HG03066 (cell line): ENCODE measurements around the gene PLAAT3.
"Not testable (repeated sequence)": the region's sequence is repeated elsewhere in the genome, so short reads cannot be mapped to it uniquely, and the experiment has no call there.

Source experiments
- ATAC-seq: cut with Tn5 transposase; IDR thresholded peaks from one replicate; pipeline ENCODE4 v1.9.1; 2021; ENCODE audit warnings: low read depth; ENCODE audit not compliant: unreplicated experiment

Gene PLAAT3

DNA sequence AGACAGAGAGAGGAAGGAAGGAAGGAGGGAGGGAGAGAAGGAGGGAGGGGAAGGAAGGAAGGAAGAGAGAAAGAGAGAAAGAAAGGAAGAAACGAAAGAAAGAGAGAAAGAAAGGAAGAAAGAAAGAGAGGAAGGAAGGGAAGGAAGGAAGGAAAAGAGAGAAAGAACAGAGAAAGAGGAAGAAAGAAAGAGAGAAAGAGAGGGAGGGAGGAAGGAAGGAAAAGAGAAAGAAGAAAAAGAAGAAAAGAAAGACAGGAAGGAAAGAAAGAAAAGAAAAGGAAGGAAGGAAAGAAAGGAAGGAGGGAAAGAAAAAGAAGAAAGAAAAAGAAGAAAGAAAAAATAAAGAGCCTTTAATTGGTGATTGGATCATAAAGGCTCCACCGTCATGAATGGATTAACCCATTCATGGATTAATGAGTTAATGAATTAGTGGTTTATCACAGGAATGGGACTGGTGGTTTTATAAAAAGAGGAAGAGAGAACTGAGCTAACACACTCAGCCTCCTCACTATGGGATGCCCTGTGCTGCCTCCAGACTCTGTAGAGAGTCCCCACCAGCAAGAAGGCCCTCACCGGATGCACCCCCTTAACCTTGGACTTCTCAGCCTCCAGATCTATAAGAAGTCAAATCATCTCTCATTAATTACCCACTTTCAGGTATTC is 42.1 kb downstream of the PLAAT3 start:
- ATAC-seq = no peak

DNA sequence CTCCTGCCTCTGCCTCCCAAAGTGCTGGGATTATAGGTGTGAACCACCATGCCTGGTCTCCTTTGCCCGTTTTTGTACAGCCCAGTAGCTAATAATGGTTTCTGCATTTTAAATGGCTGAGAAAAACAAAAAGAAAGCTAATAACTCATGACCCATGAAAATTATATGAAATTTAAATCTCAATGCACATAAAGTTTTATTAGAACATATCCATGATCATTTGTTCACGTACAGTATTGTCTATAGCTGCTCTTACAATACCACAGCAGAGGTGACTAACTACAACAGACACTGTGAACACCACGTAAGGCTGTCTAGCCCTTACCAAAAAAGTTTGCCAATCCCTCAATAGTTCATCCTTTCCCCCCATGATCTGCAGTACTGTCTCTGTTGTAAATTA is 44.7 kb downstream of the PLAAT3 start:
- no peak for ATAC-seq

DNA sequence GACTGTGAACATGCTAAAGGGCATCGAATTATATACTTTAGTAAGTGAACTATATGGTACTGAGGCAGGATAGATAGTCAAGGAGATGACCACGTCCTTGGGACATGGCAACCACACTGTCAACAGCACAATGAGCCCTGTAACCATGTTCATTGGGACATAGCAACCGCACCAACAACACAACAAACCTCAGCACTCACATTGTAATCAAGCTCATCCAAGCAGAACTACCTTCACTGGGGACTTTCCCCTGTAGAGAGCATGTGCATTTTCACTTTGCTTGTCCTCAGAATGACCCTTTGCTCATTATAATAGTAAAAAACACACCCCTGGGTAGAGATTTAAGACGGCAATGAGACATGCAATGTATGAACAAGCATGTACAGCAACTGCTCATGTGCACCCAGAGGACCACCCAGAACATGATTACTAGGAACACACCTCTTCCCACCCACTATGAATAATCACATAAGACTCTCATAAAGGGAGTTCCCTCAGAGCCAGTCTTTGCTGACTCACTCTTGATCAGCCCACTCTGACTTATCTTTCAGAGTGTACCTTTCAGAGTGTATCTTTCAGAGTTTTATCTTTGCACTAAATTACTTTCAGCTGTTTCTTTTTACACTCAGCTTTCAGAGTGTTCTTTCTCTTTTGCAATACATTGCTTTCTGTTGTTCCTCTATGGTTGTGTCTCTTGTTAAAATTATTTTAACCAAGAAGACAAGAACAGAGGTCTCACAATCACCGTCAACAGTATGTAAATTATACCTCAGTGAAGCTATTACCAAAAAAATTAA is 47.0 kb downstream of the PLAAT3 start:
- ATAC-seq = peak; percentile 73

DNA sequence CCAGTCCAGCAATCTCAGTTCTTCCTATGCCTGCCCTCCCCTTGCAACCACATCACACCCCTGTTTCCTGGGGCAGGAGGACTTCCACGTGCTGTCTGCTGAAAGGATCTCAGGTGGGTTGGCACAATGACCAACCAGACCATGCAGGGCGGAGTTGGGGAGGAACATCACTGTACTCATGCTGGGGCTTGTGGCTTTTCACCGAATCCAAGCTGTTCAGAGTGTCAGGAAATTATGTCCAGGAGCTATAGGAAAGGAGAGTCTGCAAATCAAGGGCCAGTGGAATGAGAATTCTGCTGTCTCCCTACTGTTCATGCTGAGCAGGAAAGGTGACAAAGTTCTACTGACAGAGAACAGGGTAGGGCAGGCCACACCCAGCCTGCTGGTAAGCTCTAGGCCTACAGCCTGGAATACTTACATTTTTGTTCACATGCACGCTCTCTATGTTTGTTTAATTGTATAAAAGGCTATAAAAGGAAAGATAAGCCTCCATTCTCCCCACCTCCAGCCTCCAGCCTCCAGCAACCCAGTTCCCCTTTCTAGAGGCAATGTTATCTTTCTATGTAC is 49.4 kb downstream of the PLAAT3 start:
- ATAC-seq = no peak

DNA sequence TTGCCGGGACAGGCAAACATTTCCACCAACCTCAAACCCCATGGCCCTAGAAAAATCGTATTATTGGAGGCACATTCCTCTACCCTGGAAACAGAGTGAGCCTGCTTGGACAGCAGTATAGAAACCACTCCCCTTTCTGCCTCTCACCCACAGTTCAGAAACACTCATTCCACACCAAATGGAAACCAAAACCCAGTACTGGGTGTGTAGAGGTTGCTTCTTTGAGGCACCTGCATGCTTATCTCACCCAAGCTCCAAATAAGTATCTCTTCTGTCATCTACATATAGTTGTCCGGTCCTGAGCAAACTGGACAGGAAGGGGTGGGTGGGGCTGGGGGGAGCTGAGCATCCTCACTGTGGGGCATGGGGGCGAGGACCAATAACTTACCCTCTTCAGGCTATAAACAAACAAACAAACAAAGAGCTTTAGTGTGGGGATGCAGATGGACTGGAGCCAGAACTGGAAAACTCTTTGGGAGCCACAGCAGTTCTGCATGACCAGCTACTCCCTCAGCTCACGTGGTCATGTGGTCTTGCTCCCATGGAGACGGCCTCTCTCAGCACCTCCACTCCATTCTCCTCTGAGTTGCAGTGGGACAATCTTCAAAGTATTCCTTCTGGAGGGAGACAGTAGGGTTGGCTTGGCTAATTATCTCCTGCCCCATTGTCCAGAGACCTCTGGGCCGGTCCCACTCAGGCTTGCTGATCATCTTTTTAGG is 50.0 kb downstream of the PLAAT3 start:
- peak; percentile 67 for ATAC-seq

DNA sequence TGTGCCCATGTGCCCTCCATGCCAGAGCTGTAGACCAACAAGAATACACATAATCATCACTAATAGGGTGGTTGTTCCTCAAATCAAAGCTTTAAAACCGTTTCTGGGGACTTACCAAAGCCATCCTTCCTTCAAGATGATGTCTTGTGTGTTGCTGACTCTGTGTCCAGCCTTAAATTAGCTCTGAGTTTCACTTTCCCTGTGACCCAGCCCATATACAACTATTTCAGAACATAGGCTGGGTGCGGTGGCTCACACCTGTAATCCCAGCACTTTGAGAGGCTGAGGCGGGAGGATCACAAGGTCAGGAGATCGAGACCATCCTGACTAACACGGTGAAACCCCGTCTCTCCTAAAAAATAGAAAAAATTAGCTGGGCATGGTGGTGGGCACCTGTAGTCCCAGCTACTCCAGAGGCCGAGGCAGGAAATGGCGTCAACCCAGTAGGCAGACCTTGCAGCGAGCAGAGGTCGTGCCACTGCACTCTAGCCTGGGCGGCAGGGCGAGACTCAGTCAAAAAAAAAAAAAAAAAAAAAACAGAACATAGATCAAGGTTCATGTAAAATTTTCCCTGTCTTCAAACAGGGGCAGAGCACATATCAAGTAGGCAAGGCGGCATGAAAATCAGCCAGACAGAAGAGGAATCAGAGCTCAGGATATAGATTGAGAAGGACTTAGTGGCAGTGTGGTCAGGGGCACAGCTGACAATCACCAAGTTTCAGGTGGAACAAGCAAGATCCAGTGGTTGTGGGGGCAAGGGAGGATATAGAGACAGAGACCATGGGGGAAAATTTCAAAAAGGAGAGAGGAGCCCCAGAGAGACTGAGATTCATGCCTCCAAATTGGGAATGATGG is 50.8 kb downstream of the PLAAT3 start, which contains the start of gene PLAAT2:
TSS of gene PLAAT2 (minus strand) at position 179 of the 855 bp plus-strand sequence. CDS start at position 124, 55 bp downstream.
- no peak for ATAC-seq

DNA sequence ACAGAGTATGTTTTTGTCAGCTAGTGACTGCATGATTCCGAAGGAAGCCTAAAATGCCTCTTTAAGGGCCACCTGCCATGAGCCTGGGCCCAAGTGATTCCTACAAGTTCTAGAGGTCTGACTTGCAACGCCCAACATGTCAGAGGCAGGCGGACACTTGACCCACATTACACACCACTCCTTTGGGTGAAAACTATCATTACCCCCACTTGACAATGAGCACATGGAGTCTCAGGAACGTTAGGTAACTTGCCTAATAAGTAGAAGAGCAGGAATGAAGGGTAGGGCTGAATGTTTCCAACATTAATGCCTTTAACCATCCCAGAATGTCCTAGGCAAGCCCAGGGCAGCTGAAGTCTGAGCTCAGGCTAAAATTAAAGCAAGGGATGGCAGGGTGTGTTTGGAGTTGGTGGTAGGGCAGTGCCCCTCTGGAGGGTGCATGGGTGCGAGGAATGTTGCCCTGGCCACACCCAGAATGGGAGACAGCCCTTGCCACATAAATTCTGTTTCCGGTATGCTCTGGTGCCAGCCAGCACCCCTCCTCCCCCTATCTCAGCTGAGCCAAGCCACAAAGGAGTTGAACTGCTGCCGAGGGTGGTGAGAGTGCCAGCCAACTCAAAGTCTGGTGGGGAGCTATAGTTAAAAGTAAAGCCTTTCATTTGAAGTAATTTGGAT is 53.6 kb downstream of the PLAAT3 start:
- ATAC-seq = no peak

DNA sequence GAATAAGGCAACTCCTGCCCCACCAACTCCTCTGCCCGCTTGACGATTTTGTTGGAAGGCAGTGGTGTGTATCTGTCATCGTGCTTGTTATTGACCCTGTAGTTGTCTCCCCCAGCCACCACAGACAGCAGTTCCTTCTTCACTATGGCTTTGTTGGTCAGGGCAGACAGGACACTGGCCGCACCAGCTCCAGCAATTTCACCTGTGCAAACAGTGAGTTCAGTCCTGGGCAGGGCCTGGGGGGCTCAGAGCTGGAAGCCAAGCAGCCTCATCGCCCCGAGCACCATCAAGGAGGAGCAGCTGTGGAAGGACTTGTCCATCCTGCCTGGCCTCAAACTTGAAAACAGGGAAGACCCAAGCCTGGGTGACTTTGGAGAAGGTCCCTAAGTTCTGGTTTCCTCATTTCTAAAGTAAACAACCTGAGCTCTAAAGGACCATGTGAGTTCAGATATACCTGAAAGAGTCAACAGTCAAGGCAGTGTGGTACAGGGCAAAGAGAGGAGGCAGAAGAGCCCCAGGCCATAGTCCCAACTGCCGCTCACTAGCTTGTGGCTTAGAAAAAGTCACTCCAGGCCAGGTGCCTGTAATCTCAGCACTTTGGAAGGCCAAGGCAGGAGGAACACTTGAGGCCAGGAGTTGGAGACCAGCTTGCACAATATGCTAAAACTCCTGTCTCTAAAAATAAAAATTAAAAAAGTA is 55.6 kb downstream of the PLAAT3 start:
- ATAC-seq = no peak

DNA sequence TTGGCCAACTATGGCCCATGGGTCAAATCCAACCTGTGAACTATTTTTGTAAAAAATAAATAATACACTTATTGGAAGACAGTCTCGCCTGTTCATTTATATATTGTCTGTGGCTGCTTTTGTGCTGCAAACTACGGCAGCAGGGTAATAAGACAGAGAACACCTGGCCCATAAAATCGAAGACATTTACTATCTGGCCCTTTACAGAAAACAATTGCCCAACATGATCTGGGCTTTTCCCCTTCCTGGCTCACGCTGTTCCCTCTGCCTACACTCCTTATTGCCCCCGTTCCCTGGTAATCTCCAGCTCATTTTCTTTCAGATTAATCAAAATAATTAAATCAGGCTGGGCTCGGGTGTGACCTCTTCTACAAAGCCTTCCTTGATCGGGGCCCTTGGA is 56.7 kb downstream of the PLAAT3 start:
- no peak for ATAC-seq

DNA sequence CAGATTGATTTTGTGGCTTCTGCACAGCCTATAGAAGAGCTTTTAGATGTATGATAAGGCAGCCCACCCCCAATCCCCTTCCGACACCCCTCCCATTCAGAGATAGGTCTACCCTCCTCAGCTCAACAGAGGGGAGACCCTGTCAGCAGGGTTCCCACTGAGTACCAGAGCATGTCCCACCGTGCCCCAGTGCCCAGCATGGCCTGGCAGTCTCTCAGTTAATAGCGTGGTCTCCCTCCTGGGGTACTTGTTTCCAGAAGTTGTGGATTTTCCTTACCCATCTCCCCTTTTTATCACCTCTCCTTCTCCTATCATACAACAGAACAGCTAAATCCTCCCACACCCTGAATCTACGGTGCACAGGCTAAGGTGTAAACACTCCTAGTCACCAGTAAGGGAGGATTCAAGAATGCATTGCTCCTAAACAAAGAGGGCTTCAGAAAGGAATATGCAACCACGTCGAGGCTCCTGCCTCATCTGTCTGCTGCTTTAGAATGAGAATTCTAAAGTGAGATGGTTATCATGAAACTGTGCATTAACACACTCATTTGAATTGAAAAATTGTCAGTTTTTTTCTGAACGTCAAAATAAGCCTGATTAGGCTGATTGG is 57.7 kb downstream of the PLAAT3 start:
- ATAC-seq = no peak

DNA sequence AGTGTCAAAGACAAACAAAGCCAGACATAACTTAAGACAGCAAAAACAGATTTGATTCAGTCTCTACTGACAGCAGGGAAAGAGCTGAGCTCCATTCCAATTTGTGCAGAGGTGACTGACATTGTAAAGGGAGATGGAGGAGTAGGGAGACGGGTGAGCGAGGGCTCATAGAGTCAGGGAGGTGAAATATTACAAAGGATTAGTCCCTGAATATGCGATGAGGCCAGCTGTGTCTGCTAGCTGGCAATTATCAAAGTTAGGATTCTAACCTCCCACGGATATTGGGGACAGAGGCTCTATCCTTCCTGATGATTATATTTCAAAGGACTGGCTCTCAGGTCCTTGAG is 59.4 kb downstream of the PLAAT3 start:
- ATAC-seq = no peak

DNA sequence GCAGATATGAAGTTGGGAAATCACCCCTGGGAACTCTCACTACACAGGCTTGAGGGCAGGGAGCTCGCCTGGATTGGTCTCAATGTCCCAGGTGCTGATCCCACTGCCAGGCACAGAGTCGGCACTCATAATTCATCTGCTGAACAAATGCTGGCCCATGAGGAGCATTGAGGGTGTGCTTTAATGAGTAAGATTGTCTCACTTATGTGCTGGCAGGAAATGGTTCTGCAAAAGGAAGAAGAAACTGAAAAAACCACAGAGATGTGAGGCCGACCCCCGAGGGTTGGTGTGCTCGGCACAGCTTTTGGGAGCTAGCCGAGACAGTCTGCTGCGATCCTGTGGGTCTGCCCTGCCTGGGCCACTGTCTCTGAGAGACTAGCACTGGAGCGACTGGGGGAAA is 60.5 kb downstream of the PLAAT3 start:
- no peak for ATAC-seq

DNA sequence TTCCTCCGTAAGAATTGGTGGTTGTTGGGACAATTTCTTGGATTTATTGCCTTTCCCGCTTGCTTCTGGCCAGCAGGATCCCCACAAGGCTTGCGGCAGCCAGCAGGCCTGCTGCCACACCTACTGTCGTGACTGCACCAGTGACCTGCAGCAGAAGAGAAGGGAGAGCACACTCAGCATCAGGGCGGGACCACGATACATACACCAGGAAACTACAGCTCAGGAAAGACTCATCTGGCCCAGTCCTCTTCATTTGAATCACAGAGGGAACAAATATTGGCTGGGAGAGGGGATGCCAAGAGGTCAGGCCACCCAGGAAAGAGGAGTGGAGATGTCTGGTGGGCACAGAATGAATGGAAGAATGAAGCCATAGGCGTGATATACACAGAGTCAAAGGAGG is 61.3 kb downstream of the PLAAT3 start:
- ATAC-seq = no peak

DNA sequence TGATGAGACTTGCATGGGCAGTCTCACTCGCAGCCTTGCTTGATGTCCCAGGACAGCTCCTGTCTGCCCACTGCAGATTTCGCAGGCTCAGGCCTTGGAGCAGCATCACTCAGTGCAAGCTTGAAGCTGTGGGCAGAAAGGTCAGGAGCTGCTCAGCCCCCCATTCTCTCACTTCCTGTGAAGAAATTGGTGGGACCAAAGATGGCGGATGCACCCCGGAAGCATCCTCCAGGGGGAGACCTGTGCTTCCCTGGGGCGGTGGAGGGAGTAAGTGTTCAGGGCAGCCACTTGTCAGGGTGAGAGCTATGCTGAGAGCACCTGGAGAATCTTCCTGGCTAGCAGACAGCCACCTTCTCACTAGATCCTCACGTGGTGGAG is 62.4 kb downstream of the PLAAT3 start:
- ATAC-seq = no peak

DNA sequence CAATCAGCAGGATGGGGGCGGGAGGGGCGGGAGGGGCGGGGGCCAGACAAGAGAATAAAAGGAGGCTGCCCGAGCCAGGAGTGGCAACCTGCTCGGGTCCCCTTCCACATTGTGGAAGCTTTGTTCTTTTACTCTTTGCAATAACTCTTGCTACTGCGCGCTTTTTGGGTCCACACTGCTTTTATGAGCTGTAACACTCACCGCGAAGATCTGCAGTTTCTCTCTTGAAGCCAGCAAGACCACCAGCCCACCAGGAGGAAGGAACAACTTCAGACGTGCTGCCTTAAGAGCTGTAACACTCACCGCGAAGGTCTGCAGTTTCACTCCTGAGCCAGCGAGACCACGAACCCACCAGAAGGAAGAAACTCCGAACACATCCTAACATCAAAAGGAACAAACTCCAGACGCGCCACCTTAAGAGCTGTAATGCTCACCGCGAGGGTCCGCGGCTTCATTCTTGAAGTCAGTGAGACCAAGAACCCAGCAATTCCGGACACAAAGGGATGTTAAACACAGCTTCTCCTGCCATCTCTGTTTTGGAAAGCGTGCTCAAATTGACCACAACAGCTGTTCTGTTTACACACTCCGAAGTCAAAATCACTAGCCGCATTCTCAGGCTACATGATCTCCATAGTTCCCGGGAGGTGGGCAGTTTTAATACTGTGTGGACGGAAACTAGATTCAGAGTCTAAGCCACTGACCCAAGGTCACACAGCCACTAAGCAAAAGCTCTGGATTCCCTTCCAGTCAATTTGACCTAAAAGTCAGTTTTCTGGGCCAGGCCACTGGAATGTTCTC is 62.9 kb downstream of the PLAAT3 start:
- ATAC-seq = no peak

DNA sequence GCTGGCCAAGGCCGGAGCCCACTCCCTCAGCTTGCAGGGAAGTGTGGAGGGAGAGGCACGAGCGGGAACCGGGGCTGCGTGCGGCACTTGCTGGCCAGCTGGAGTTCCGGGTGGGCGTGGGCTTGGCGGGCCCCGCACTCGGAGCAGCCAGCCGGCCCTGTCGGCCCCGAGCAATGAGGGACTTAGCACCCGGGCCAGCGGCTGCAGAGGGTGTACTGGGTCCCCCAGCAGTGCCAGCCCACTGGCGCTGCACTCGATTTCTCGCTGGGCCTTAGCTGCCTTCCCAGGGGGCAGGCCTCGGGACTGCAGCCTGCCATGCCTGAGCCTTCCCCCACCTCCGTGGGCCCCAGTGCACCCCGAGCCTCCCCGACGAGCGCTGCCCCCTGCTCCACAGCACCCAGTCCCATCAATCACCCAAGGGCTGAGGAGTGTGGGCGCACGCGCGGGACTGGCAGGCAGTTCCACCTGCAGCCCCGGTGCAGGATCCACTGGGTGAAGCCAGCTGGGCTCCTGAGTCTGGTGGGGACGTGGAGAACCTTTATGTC is 64.0 kb downstream of the PLAAT3 start:
- not testable (repeated sequence) for ATAC-seq

DNA sequence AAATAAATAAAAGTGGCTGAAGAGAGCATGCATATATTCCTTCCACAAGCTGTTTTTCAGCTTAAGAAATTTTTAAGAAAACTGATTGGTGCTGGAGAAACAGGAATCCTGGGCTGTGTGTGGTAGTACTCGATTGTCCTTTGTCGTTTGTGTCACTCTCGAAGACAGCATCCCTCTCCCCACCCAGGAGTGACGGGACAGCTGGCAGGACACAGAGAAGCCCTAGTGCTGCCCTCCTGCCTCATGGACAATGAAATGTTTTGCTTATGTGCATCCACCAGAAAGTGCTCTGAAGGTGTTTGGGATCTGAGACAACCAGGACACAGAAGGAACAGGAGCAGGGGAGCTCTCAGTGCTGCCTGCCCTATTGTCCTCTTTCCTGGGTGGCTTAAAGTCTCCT is 64.8 kb downstream of the PLAAT3 start:
- no peak for ATAC-seq

DNA sequence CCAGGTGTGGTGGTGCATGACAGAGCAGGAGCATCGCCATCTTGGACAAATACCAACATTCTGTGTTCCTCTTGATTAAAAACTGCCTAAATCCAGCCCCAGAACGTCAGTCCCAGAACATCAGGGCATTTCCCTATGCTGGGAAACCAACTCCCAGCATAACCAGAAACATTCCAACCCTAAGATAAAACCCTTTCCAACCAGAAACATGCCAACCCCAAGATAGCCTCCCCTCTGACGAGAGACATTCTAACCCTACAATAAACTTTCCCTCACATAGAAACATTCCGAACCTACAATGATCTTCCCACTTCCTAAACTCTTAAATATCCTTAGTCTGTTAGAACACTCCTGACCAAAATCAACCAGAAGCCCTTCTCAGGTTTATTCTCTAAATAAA is 66.1 kb downstream of the PLAAT3 start:
- ATAC-seq = no peak
